Activated CD8-positive, alpha-beta memory T cell treated with anti-CD3 and anti-CD28 coated beads, Interleukin-2, amount 10 ng/mL, durations not matched to agents 7 days and 5 days (primary cell): ENCODE results near the gene SNX13. TPM values are rescaled to one million over a fixed set of nuclear protein-coding genes. Genes with fewer than 3 reads are reported as not detected.
"Not testable (repeated sequence)": the region's sequence is repeated elsewhere in the genome, so short reads cannot be mapped to it uniquely, and the experiment has no call there.

ENCODE experiments used
- ATAC-seq: fragments of 150-1000 bp; cut with Tn5 transposase; one replicate; pipeline ENCODE4 v1.10.0; 2021; ENCODE audit warnings: moderate library complexity
- CTCF ChIA-PET: fragments of 350-600 bp; sonication (Branson Sonifier 250); formaldehyde crosslinking; loops from one replicate; lab custom pipeline; 2021; ENCODE audit warnings: antibody characterized with exemption; lab: Charles Lee
- DNase-seq: peaks from one replicate; pipeline ENCODE4 v3.0.0-alpha.2; 2020
- H3K27ac Mint-ChIP-seq: one replicate; pipeline ENCODE4 v1.8.0; 2021; ENCODE audit warnings: mild to moderate bottlenecking, mixed read lengths
- H3K27me3 Mint-ChIP-seq: one replicate; pipeline ENCODE4 v1.8.0; 2021; ENCODE audit warnings: mixed read lengths
- H3K36me3 Mint-ChIP-seq: one replicate; pipeline ENCODE4 v1.8.0; 2021; ENCODE audit warnings: mild to moderate bottlenecking, mixed read lengths
- H3K4me1 Mint-ChIP-seq: one replicate; pipeline ENCODE4 v1.8.0; 2021; ENCODE audit warnings: mixed read lengths
- H3K4me3 Mint-ChIP-seq: one replicate; pipeline ENCODE4 v1.8.0; 2021; ENCODE audit warnings: mild to moderate bottlenecking, moderate library complexity, mixed read lengths
- H3K9me3 Mint-ChIP-seq: one replicate; pipeline ENCODE4 v1.8.0; 2022; ENCODE audit warnings: low read depth, mixed read lengths
- total RNA-seq, 2 experiments: library from RNA; stranded (reverse); gene quantifications; one replicate each; pipeline ENCODE4 v1.2.3, GENCODE V29; 2021

Gene SNX13
- total RNA-seq, 2 experiments from 2014 or later, result 19.5 to 24.4 TPM

DNA sequence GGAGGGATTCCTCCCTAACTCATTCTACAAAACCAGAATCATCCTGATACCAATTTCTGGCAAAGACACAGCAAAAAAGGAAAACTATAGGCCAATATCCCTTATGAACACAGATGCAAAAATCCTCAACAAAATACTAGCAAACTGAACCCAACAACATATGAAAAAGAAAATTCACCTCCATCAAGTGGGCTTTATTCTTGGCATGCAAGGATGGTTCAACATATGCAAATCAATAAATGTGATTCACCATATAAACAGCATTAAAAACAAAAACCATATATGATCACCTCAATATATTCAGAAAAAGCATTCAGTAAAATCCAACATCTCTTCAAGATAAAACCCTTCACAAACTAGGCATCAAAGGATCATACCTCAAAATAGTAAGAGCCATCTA, 23.5 kb downstream of the SNX13 start:
- CTCF ChIA-PET, result no interaction called here
- Mint-ChIP-seq H3K9me3 (peaks cover 4% of the 10 kb centered on the region), H3K27ac (no peak overlapping the region), H3K36me3 (peaks cover 10% of the 10 kb centered on the region), H3K27me3 (no peaks in the 10 kb centered on the region), H3K4me1 (peaks cover 4% of the 10 kb centered on the region), H3K4me3 (no peak overlapping the region)
- ATAC-seq (no peak), DNase-seq (no peak)

DNA sequence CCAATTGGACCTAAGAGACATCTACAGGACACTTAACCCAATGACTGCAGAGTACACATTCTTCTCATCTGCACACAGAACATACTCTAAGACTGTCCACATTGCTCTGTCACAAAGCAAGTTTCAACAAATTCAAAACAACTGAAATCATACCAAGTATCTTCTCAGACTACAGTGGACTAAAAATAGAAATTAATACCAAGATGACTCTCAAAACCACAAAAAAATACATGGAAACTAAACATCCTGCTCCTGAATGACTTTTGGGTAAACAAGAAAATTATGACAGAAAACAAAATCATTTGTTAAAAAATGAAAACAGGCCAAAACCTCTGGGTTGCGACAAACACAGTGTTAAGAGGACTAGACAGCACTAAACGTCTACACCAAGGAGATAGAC, 24.5 kb downstream of the SNX13 start:
- DNase-seq (no peak), ATAC-seq (no peak)
- no peak overlapping the region for H3K27ac Mint-ChIP-seq
- H3K36me3 Mint-ChIP-seq, result peaks cover 13% of the 10 kb centered on the region
- CTCF ChIA-PET, result no interaction called here
- H3K4me3 Mint-ChIP-seq, result no peak overlapping the region
- peaks cover under 1% of the 10 kb centered on the region for H3K4me1 Mint-ChIP-seq
- peaks cover 4% of the 10 kb centered on the region for H3K9me3 Mint-ChIP-seq
- H3K27me3 Mint-ChIP-seq, result no peaks in the 10 kb centered on the region

DNA sequence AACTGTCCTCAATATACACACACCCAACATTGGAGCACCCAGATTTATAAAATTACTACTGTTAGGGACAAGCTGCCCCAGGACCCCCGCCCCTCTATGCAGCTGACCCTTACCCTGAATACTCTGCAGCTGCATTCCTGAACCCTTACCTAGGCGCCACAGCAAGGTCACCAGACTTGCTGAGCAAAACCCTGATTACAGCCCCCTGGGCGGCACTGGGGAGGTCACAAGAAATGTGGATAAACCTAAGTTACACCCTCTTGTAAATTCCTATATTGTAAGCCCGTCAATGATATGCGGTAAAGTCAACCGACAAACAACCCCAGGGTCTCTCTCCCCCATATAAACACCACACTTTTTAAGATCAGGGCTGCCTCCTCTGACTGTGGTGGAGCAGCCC, 25.1 kb downstream of the SNX13 start:
- Mint-ChIP-seq H3K4me1 (peaks cover 6% of the 10 kb centered on the region), H3K36me3 (peaks cover 20% of the 10 kb centered on the region), H3K27me3 (no peaks in the 10 kb centered on the region), H3K4me3 (no peak overlapping the region), H3K27ac (no peak overlapping the region), H3K9me3 (peaks cover 6% of the 10 kb centered on the region)
- DNase-seq (no peak), ATAC-seq (no peak)
- CTCF ChIA-PET, result no interaction called here

DNA sequence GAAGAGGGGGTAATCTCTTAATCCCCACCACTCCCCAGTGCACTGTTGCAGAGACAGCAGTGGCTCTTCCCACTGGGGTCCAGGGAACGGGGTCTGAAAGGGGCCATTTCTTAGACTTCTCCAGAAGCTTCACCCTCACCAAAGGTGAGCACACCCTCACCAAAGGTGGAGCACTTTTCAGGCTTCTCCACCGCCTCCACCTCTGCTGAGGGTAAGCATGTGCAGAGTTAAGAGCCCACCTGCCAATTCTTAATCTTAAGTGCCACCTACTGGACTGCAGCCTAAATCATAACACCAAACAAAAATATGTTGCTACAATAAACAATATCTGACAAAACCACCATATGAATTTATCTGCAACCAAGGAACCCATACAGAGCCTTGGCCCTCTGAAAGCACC, 27.0 kb downstream of the SNX13 start:
- Mint-ChIP-seq H3K36me3 (peaks cover 24% of the 10 kb centered on the region), H3K27me3 (no peaks in the 10 kb centered on the region), H3K4me1 (peaks cover 6% of the 10 kb centered on the region), H3K9me3 (peaks cover 2% of the 10 kb centered on the region), H3K4me3 (no peak overlapping the region), H3K27ac (no peak overlapping the region)
- DNase-seq (no peak), ATAC-seq (no peak)
- CTCF ChIA-PET, result no interaction called here

DNA sequence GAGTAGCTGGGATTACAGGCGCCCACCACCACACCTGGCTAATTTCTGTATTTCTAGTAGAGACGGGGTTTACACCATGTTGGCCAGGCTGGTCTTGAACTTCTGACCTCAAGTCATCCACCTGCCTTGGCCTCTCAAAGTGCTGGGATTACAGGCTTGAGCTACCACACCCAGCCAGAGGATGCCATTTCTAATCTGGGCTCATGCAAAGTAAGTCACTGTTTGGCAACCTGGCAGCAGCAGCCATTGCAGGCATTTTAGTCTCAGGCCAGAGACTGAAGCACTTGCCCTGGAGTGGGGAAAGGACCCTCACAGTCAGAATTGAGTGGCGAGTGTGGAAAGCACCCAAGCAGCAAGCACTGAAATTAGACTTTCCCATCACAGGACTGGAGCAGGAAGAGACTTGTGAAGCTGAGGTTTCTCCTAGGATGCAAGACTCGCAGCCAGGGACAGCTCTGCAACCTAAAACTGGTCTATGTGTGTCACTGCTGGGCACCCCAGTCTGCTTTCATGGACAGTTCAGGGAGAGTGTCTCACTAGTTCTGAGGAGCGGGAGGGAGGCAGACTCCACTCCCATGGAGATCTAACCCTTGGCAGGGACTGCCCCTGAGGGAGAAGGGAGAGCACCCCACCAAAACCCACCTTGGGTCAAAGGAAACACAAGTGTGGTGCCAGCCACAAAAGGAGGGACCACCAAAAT, 27.6 kb downstream of the SNX13 start:
- no peak overlapping the region for H3K4me3 Mint-ChIP-seq
- H3K36me3 Mint-ChIP-seq, result peaks cover 21% of the 10 kb centered on the region
- DNase-seq, result no peak
- peaks cover 6% of the 10 kb centered on the region for H3K4me1 Mint-ChIP-seq
- H3K9me3 Mint-ChIP-seq, result peaks cover 2% of the 10 kb centered on the region
- CTCF ChIA-PET, result interaction anchor here (0.8 kb wide), 1 partner anchor 29 kb away, joined by 3 read pairs; no protein-coding TSS in a partner anchor
- no peaks in the 10 kb centered on the region for H3K27me3 Mint-ChIP-seq
- no peak overlapping the region for H3K27ac Mint-ChIP-seq
- no peak for ATAC-seq

DNA sequence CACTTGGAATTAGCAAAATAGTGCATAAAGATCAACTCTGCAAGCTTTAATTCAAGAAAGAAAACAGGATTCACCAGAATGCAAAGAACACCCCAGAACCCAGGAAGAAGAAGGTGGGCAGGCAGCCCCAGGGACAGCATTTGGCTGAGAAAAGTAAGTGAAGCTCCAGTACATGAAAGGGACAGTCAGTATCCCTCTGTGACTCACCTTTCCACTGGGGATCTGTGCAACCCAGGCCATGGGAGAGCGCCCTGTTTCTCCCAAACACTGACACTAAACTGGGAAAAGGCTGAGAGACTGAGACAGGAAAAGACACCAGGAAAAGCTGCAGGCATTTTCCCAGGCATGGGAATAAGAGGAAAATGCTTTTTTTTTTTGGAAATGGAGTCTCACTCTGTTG, 28.2 kb downstream of the SNX13 start:
- DNase-seq (no peak), ATAC-seq (no peak)
- H3K4me1 Mint-ChIP-seq, result peaks cover 6% of the 10 kb centered on the region
- H3K36me3 Mint-ChIP-seq, result peaks cover 22% of the 10 kb centered on the region
- CTCF ChIA-PET, result interaction anchor here (0.8 kb wide), 1 partner anchor 29 kb away, joined by 3 read pairs; no protein-coding TSS in a partner anchor
- no peak overlapping the region for H3K27ac Mint-ChIP-seq
- peaks cover 2% of the 10 kb centered on the region for H3K9me3 Mint-ChIP-seq
- no peaks in the 10 kb centered on the region for H3K27me3 Mint-ChIP-seq
- no peak overlapping the region for H3K4me3 Mint-ChIP-seq

DNA sequence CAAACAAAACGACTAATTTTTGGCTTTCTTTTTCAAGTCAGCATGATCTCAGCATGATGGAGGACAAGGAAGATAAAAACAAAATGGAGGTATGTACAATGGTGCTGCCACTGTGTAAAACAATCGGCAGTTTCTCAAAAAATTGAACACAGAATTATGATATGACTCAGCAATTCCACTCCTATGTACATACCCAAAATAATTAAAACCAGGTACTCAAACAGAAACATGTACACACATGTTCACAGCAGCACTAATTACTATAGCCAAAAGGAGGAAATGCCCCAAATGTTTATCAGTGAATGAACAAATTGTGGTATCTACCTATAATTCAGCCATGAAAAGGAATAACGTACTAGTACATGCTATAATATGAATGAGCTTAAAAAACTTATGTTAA, 29.9 kb downstream of the SNX13 start:
- Mint-ChIP-seq H3K27ac (no peak overlapping the region), H3K4me1 (peaks cover 6% of the 10 kb centered on the region), H3K27me3 (no peaks in the 10 kb centered on the region), H3K9me3 (peaks cover 2% of the 10 kb centered on the region), H3K36me3 (peaks cover 24% of the 10 kb centered on the region), H3K4me3 (no peak overlapping the region)
- DNase-seq (no peak), ATAC-seq (no peak)
- CTCF ChIA-PET, result interaction anchor here (1.2 kb wide), 1 partner anchor 75 kb away, joined by 3 read pairs; no protein-coding TSS in a partner anchor

DNA sequence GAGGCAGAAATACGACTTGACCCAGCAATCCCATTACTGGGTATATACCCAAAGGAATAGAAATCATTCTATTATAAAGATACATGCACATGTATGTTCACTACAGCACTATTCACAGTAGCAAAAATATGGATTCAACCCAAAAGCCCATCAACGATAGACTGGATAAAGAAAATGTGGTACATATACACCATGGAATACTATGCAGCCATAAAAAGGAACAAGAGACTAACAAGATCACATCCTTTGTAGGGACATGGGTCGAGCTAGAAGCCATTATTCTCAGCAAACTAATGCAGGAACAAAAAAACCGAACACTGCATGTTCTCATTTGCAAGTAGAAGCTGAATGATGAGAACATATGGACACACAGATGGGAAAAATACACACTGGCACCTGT, 31.0 kb downstream of the SNX13 start:
- peaks cover 24% of the 10 kb centered on the region for H3K36me3 Mint-ChIP-seq
- ATAC-seq, H3K27me3 Mint-ChIP-seq, H3K27ac Mint-ChIP-seq, H3K9me3 Mint-ChIP-seq, DNase-seq, H3K4me1 Mint-ChIP-seq, H3K4me3 Mint-ChIP-seq: not testable (repeated sequence)
- CTCF ChIA-PET, result interaction anchor here (1.1 kb wide), 1 partner anchor 29 kb away, joined by 4 read pairs; no protein-coding TSS in a partner anchor

DNA sequence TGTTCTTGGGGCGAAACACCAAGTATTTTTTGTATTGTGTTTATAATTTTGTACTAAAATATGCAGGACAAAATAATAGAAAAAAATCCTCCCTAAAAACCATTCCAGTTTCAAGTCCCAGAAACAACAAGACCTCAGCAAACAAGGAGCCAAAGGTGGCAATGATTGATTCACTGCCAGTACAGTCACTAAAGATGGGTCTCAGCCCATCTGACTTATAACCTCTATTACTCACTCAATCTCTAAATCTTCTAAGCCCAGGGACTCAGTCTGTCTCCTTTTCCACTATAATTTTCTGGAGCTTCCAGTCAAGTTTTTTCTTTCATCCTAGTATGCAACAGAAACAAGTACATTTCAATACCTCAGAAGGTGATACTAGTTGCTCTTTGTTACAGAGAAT, 33.3 kb downstream of the SNX13 start:
- DNase-seq (no peak), ATAC-seq (no peak)
- Mint-ChIP-seq H3K4me3 (no peak overlapping the region), H3K4me1 (peaks cover 19% of the 10 kb centered on the region), H3K36me3 (peaks cover 24% of the 10 kb centered on the region), H3K27me3 (no peaks in the 10 kb centered on the region), H3K9me3 (peaks cover 2% of the 10 kb centered on the region), H3K27ac (no peak overlapping the region)
- CTCF ChIA-PET, result no interaction called here

DNA sequence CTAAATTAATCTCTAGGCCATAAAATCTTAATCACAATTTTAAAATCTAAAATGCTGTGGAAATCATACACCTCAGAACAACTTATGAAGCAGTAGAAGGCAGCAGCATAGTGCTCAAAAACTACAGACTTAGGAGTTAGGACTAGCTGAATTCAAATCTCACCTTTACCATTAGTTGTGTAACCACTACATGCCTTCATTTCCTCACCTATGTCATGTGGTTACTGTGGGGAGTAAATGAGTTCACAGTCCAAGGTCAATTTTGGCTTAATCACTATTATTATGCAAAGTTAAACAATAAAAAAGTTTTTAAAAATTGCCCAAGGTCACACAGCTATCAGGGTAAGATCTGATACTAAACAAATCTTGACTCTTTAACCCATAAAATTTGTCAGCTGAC, 37.0 kb downstream of the SNX13 start:
- Mint-ChIP-seq H3K27me3 (no peaks in the 10 kb centered on the region), H3K27ac (no peak overlapping the region), H3K4me1 (peaks cover 13% of the 10 kb centered on the region), H3K36me3 (peaks cover 7% of the 10 kb centered on the region), H3K4me3 (no peak overlapping the region), H3K9me3 (no peaks in the 10 kb centered on the region)
- DNase-seq (no peak), ATAC-seq (peak; percentile 30)
- CTCF ChIA-PET, result no interaction called here

DNA sequence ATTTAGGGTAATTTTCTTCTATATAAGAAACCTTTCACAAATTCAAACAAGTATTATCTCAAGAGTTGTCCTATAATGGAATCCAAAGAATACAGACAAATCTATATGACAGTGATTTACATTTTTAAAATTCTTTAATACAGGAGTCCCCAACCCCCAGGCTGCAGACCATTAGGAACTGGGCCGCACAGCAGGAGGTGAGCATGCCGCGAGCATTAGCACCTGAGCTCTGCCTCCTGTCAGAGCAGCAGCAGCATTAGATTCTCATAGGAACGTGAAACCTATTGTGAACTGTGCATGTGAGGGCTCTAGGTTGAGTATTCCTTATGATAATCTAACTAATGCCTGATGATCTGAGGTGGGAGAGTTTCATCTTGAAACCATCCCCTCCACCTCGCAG, 37.7 kb downstream of the SNX13 start:
- H3K36me3 Mint-ChIP-seq, result peaks cover 4% of the 10 kb centered on the region
- ATAC-seq (no peak), DNase-seq (no peak)
- CTCF ChIA-PET, result no interaction called here
- peaks cover 13% of the 10 kb centered on the region for H3K4me1 Mint-ChIP-seq
- no peak overlapping the region for H3K27ac Mint-ChIP-seq
- no peaks in the 10 kb centered on the region for H3K9me3 Mint-ChIP-seq
- H3K27me3 Mint-ChIP-seq, result no peaks in the 10 kb centered on the region
- no peak overlapping the region for H3K4me3 Mint-ChIP-seq

DNA sequence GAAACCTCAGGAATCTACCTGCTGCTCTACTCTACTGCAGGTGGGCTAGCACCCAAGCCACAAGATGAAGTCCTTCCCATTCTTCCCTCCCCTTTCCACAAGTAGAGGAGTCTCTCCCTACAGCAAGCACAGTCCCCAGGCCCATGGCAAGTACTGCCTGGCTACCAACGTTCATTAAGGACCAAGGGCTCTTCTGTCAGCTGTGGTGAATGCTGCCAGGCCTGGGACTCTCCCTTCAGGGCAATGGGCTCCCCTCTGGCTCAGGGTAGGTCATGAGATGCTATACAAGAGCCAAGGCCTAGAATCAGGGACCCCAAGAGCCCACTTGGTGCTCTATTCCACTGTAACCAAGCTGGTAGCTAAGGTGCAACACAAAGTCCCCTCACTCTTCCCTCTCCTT, 39.8 kb downstream of the SNX13 start:
- Mint-ChIP-seq H3K4me3 (no peak overlapping the region), H3K4me1 (peaks cover 13% of the 10 kb centered on the region), H3K27me3 (no peaks in the 10 kb centered on the region), H3K27ac (no peak overlapping the region), H3K9me3 (no peaks in the 10 kb centered on the region), H3K36me3 (no peaks in the 10 kb centered on the region)
- ATAC-seq (no peak), DNase-seq (no peak)
- CTCF ChIA-PET, result no interaction called here

DNA sequence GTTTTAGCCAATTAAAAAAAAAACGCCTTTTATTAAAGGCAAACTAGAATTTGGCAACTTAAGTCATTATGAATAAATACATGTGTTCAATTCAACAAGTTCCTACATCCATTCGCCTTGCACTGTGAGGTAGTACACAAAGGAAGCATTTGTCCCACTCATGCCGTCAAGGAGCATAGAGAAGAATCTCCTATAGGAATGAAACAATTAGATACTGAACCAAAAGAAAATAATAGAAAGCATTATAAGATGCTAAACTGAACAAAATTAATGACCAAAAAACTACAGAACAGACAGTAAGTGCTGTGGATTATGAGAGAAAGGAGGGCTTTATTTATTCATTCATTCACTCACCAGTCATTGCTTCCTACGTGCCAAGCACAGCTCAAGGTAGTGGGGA, 42.2 kb downstream of the SNX13 start:
- Mint-ChIP-seq H3K27me3 (no peaks in the 10 kb centered on the region), H3K36me3 (no peaks in the 10 kb centered on the region), H3K4me3 (no peak overlapping the region), H3K9me3 (no peaks in the 10 kb centered on the region), H3K27ac (no peak overlapping the region), H3K4me1 (peaks cover 3% of the 10 kb centered on the region)
- DNase-seq, result no peak
- CTCF ChIA-PET, result no interaction called here
- no peak for ATAC-seq

DNA sequence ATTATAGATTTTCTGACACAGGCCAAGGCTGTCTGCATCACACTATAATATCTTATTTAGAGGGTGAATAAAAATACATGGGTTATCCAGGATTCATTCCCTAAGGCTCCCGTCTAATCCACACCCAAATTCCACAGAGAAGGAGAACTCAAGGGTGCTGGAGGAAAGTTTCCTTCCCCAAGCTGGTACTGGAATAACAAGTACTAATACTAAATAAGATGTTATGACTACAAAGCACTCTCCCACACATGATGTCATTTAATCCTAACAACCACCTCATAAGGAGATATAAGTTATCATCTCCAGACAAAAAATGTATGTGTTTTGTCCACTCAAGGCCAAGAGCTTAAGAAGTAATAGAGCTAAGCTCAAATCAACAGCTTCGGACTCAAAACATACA, 53.0 kb downstream of the SNX13 start:
- H3K4me1 Mint-ChIP-seq, result no peaks in the 10 kb centered on the region
- H3K27ac Mint-ChIP-seq, result no peak overlapping the region
- DNase-seq (no peak), ATAC-seq (no peak)
- H3K36me3 Mint-ChIP-seq, result peaks cover 34% of the 10 kb centered on the region
- no peaks in the 10 kb centered on the region for H3K27me3 Mint-ChIP-seq
- no peak overlapping the region for H3K4me3 Mint-ChIP-seq
- no peaks in the 10 kb centered on the region for H3K9me3 Mint-ChIP-seq
- CTCF ChIA-PET, result interaction anchor here (0.6 to 0.7 kb wide), 2 partner anchors 117 to 179 kb away, joined by 3 to 4 read pairs; no protein-coding TSS in a partner anchor
